K562 (cell line): ENCODE data around the gene TRIM33. TPM values are rescaled to one million over a fixed set of nuclear protein-coding genes. Genes with fewer than 3 reads are reported as not detected.

Experiments
- ATAC-seq: fragments of 200-7000 bp; cut with Tn5 transposase; 3 replicates; pipeline ENCODE4 v1.9.1; 2020; ENCODE audit warnings: moderate library complexity
- BruUV-seq: library from RNA; stranded (reverse); fragments of 400-500 nt; replicated peaks from 2 replicates; lab custom pipeline; 2021; lab: Mats Ljungman, UMichigan
- CTCF ChIA-PET: fragments of 300-600 bp; formaldehyde crosslinking; extraction: SDS; loops from one replicate; lab custom pipeline; 2021; ENCODE audit warnings: low intra/inter-chr PET ratio; lab: Yijun Ruan, JAX
- POLR2A ChIA-PET: fragments of 300-600, 350-650 bp; sonication (Branson Sonifier 250); formaldehyde crosslinking; extraction: SDS; loops from one replicate; lab custom pipeline; 2021; ENCODE audit warnings: antibody characterized with exemption, inconsistent platforms; lab: Yijun Ruan, JAX
- DNase-seq, 4 experiments: peaks; one replicate each; pipeline versions ENCODE4 v3.0.0 to v3.0.0-alpha.2; 2011 to 2018; ENCODE audit warnings: low spot score in 3 of 4, mixed read lengths in 3 of 4; ENCODE audit errors: extremely low read depth in 1 of 4
- FAIRE-seq: peaks from 2 replicates; lab custom pipeline; 2011; peaks lifted over from hg19 to GRCh38; lab: Jason Lieb, UNC
- H2AFZ ChIP-seq: 2 replicates; pipeline ENCODE4 v1.6.0; 2011; ENCODE audit warnings: low read depth, low read length, control low read depth, inconsistent platforms
- H3K27ac ChIP-seq: fragments of 200-600 bp; 3 replicates; pipeline ENCODE4 v1.8.0; 2011; ENCODE audit warnings: low read depth, mild to moderate bottlenecking, control low read depth, inconsistent platforms, low read length, moderate library complexity, mixed read lengths; ENCODE audit errors: extremely low read depth
- H3K27me3 ChIP-seq, 2 experiments: fragments of 300-600 bp in 1 of 2; 2 replicates in 1 of 2; 3 replicates in 1 of 2; pipeline versions ENCODE4 v1.6.0 to v1.8.0; 2011; ENCODE audit warnings: inconsistent platforms in 2 of 2, low read length in 2 of 2, mild to moderate bottlenecking in 1 of 2, mixed read lengths in 1 of 2, moderate library complexity in 1 of 2; ENCODE audit not compliant: control insufficient read depth in 2 of 2, insufficient read depth in 2 of 2
- H3K36me3 ChIP-seq: fragments of 300-600 bp; 3 replicates; pipeline ENCODE4 v1.8.0; 2011; ENCODE audit warnings: mild to moderate bottlenecking, low read length, inconsistent platforms; ENCODE audit not compliant: control insufficient read depth, insufficient read depth
- H3K4me1 ChIP-seq, 2 experiments: fragments of 200-600 bp in 1 of 2; replicated peaks in 1 of 2; 2 replicates in 1 of 2; 3 replicates in 1 of 2; pipeline versions ENCODE4 v1.5.1 to v1.8.0; 2011; ENCODE audit warnings: inconsistent platforms in 2 of 2, low read length in 2 of 2, mild to moderate bottlenecking in 1 of 2, mixed read lengths in 1 of 2, moderate library complexity in 1 of 2; ENCODE audit not compliant: control insufficient read depth in 2 of 2, insufficient read depth in 2 of 2
- H3K4me2 ChIP-seq: 2 replicates; pipeline ENCODE4 v1.6.1; 2011; ENCODE audit warnings: low read length, control low read depth, inconsistent platforms, mixed read lengths; ENCODE audit not compliant: insufficient read depth
- H3K4me3 ChIP-seq: fragments of 200-600 bp; sonication (generic), shearing (Covaris generic); 2 replicates; pipeline ENCODE4 v1.5.1; 2016; ENCODE audit warnings: control low read depth, inconsistent platforms
- H3K79me2 ChIP-seq: fragments of 200-600 bp; 3 replicates; pipeline ENCODE4 v1.8.0; 2011; ENCODE audit warnings: low read length, inconsistent platforms; ENCODE audit not compliant: control insufficient read depth, insufficient read depth
- H3K9ac ChIP-seq, 2 experiments: 2 replicates each; pipeline versions ENCODE4 v1.6.0 to v1.6.1; 2011; ENCODE audit warnings: low read depth in 2 of 2, low read length in 2 of 2, control low read depth in 1 of 2, inconsistent platforms in 1 of 2, mild to moderate bottlenecking in 1 of 2, mixed read lengths in 1 of 2; ENCODE audit not compliant: insufficient read depth in 1 of 2
- H3K9me1 ChIP-seq: one replicate; pipeline ENCODE4 v1.6.0; 2011; ENCODE audit warnings: inconsistent platforms, mild to moderate bottlenecking, low read length, moderate library complexity; ENCODE audit not compliant: control insufficient read depth, insufficient read depth
- H3K9me3 ChIP-seq: replicated peaks from 2 replicates; pipeline ENCODE4 v1.5.1; 2011; ENCODE audit warnings: low read depth, low read length, inconsistent platforms; ENCODE audit not compliant: control insufficient read depth, insufficient read depth
- H4K20me1 ChIP-seq: replicated peaks from 2 replicates; pipeline ENCODE4 v1.6.1; 2011; ENCODE audit warnings: low read length, inconsistent platforms, mixed read lengths; ENCODE audit not compliant: control insufficient read depth, insufficient read depth
- CBFA2T2 ChIP-seq: fragments of 450-650 bp; conservative IDR thresholded peaks from 2 replicates; pipeline ENCODE4 v1.6.1; 2017; ENCODE audit warnings: mild to moderate bottlenecking
- DPF2 ChIP-seq: fragments of 450-650 bp; IDR thresholded peaks from 2 replicates; pipeline ENCODE4 v1.6.1; 2016
- FOXK1 ChIP-seq: sonication (generic); formaldehyde crosslinking; IDR thresholded peaks from 2 replicates; pipeline ENCODE4 v1.8.0; 2022; ENCODE audit warnings: missing genetic modification reagents, mild to moderate bottlenecking, borderline replicate concordance
- HMBOX1 ChIP-seq: sonication (generic); IDR thresholded peaks from 2 replicates; pipeline ENCODE4 v1.6.1; 2016
- MNT ChIP-seq, 2 experiments: fragments of 450-650 bp; conservative IDR thresholded peaks; 2 replicates each; pipeline ENCODE4 v1.6.1; 2017; ENCODE audit warnings: mild to moderate bottlenecking in 2 of 2, moderate library complexity in 2 of 2
- TCF3 ChIP-seq: sonication (generic); formaldehyde crosslinking; IDR thresholded peaks from 2 replicates; pipeline ENCODE4 v1.4.0; 2020; ENCODE audit warnings: mild to moderate bottlenecking, missing genetic modification reagents
- WGBS: fragments of 100-300 bp; shearing (Covaris generic); methylation state at CpG from one replicate; pipeline ENCODE4 v1.1.6; 2016; ENCODE audit warnings: low coverage, mixed read lengths; ENCODE audit not compliant: insufficient coverage; ENCODE audit errors: missing lambda C conversion rate; 5-methylcytosine and 5-hydroxymethylcytosine counted together
- in situ Hi-C: fragments of 300-500 bp; cut with MboI; formaldehyde crosslinking; loops from 4 replicates; pipeline ENCODE4 v1.15.0; 2018; ENCODE audit warnings: inconsistent platforms, mixed read lengths
- intact Hi-C: fragments of 100-400 bp; cut with micrococcal nuclease; formaldehyde crosslinking; loops from 2 replicates; pipeline ENCODE4 v1.14.2; 2022
- polyA plus RNA-seq, 8 experiments: library from polyadenylated mRNA; depleted of rRNA in 4 of 8; stranded (reverse) in 5 of 8; unstranded in 3 of 8; fragments of >200 nt; fragmentation: Nextera tagmentation in 2 of 8; fragmentation: Illumina TruSeq in 1 of 8; extraction: Ambion mirVana in 2 of 8; extraction: Trizol in 1 of 8; gene quantifications; 2 replicates each; pipeline versions ENCODE4 v1.2.1 to v1.2.3, GENCODE V29; 2011 to 2014; ENCODE audit warnings: inconsistent platforms in 1 of 8, missing spikeins in 1 of 8
- total RNA-seq, 7 experiments: library from RNA; depleted of rRNA in 6 of 7; stranded (reverse); fragments of >200 nt in 6 of 7; fragmentation: Illumina TruSeq in 2 of 7; extraction: Trizol in 2 of 7; gene quantifications; 2 replicates each; pipeline versions ENCODE4 v1.2.1 to v1.2.3, GENCODE V29; 2011 to 2021; ENCODE audit warnings: low replicate concordance in 1 of 7
- TF ChIP-seq, protein P1 (sequence below): sonication (generic); formaldehyde crosslinking; IDR thresholded peaks from 2 replicates; pipeline ENCODE4 v1.8.0; 2022; ENCODE audit warnings: missing genetic modification reagents, mild to moderate bottlenecking, borderline replicate concordance
- TF ChIP-seq, protein P2 (sequence below): fragments of 450-650 bp; IDR thresholded peaks from 2 replicates; pipeline ENCODE4 v1.6.1; 2017; ENCODE audit warnings: antibody characterized with exemption

Gene TRIM33
- total and polyA plus RNA-seq, 9 of the 15 experiments (the other 6 are each of a cell fraction or from before 2014, with no cell fraction given), result 9.3 to 58.4 (median 40.2) TPM

GRCh38 chr1:114522264-114522575 is 11.2 kb upstream of the TRIM33 start:
- WGBS, result 8% methylated on average over 2 of the region's 2 CpGs
- Histone ChIP-seq H3K9ac (no peak overlapping the region), H3K9me1 (no peaks in the 10 kb centered on the region), H2AFZ (peak overlapping the region; percentile 48), H3K36me3 (no peaks in the 10 kb centered on the region), H3K9me3 (no peaks in the 10 kb centered on the region), H4K20me1 (no peaks in the 10 kb centered on the region), H3K27me3 (no peaks in the 10 kb centered on the region), H3K27ac (peak overlapping the region; percentile 0; the same call in 1 of the 3 replicates), H3K4me2 (peak overlapping the region; percentile 21; the same call in 1 of the 2 replicates), H3K79me2 (no peaks in the 10 kb centered on the region), H3K4me1 (peaks cover 12 to 20% of the 10 kb centered on the region in 2 experiments; a peak in 4 of 5 replicates), H3K4me3 (no peak overlapping the region)
- ChIA-PET POLR2A (interaction anchor here (1.3 to 1.9 kb wide), 3 partner anchors 11 to 14 kb away, joined by 5 to 6 read pairs (median 6); partner anchors contain the start of gene TRIM33), CTCF (interaction anchor here (1.5 kb wide), 1 partner anchor 175 kb away, joined by 3 read pairs; no protein-coding TSS in a partner anchor)
- no TSS peak for BruUV-seq
- TF ChIP-seq HMBOX1, result peak; percentile 92
- peak; percentile 46; the same call in 1 of the 2 replicates for TF ChIP-seq TCF3 (CRISPR knock-in tag)
- TF ChIP-seq, protein P1, sequence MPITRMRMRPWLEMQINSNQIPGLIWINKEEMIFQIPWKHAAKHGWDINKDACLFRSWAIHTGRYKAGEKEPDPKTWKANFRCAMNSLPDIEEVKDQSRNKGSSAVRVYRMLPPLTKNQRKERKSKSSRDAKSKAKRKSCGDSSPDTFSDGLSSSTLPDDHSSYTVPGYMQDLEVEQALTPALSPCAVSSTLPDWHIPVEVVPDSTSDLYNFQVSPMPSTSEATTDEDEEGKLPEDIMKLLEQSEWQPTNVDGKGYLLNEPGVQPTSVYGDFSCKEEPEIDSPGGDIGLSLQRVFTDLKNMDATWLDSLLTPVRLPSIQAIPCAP (CRISPR knock-in tag), result no peak
- 0 out of 4 replicates have a peak, but pooled peaks of 1 of the 2 experiments have one; percentile 4 for TF ChIP-seq MNT (conservative IDR thresholded peaks at IDR 0.05)
- 0 out of 2 replicates have a peak, but pooled peaks have one; percentile 40 for TF ChIP-seq CBFA2T2
- TF ChIP-seq FOXK1 (CRISPR knock-in tag), result no peak
- 0 out of 2 replicates have a peak, but pooled peaks have one; percentile 6 for TF ChIP-seq DPF2
- TF ChIP-seq, protein P2, sequence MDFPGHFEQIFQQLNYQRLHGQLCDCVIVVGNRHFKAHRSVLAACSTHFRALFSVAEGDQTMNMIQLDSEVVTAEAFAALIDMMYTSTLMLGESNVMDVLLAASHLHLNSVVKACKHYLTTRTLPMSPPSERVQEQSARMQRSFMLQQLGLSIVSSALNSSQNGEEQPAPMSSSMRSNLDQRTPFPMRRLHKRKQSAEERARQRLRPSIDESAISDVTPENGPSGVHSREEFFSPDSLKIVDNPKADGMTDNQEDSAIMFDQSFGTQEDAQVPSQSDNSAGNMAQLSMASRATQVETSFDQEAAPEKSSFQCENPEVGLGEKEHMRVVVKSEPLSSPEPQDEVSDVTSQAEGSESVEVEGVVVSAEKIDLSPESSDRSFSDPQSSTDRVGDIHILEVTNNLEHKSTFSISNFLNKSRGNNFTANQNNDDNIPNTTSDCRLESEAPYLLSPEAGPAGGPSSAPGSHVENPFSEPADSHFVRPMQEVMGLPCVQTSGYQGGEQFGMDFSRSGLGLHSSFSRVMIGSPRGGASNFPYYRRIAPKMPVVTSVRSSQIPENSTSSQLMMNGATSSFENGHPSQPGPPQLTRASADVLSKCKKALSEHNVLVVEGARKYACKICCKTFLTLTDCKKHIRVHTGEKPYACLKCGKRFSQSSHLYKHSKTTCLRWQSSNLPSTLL, result peak; percentile 75; the same call in 1 of the 2 replicates
- FAIRE-seq (peak; percentile 52), ATAC-seq (peak; percentile 53), DNase-seq (peak in 3 of 4 experiments; percentile 31 to 41 (median 35))
- in situ Hi-C loops, result no loop called here
- intact Hi-C loops, result no loop called here
